ENCODE results near the gene CDK6. TPM values are rescaled to one million over a fixed set of nuclear protein-coding genes. Genes with fewer than 3 reads are reported as not detected.

CDK6 gene
- total and polyA plus RNA-seq, 9 of the 15 experiments (the other 6 are each of a cell fraction or from before 2014, with no cell fraction given) = 7.6 to 109 (median 44.4) TPM

DNA sequence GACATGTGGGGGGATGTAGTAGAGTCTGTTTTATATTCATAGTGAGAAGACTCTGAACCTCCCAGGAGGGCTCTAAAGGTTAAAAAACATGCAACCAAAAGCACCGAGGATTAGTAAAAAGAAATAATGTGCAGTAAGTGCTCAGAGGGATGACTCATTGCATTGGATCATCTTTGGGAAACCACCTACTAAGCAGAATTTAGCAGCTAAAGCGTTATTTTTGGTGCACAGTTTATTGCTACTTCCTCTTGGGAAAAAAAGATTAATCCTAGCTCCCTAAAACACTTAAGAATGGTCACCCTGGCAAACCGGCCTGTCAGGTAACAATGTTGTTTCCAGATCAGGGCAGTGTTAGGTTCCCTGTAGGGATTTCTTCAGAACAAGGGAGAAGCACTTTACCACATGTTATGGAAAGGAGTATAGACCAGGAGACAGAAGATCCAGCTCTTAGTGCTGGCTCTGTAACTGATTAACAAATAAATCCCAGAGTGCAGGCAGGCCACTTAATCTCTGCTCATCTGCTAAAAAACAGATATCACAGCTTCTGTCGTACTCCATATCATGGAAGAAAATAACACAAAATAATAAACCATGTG lies 201.4 kb downstream of the CDK6 start (continued):
- TF ChIP-seq, protein P1, sequence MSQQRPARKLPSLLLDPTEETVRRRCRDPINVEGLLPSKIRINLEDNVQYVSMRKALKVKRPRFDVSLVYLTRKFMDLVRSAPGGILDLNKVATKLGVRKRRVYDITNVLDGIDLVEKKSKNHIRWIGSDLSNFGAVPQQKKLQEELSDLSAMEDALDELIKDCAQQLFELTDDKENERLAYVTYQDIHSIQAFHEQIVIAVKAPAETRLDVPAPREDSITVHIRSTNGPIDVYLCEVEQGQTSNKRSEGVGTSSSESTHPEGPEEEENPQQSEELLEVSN (IDR thresholded peaks at IDR 0.05; ENCODE audit: borderline replicate concordance in 1 of 2, extremely low read depth in 1 of 2, insufficient read depth in 1 of 2, insufficient read length in 1 of 2, low read depth in 1 of 2, low read length in 1 of 2, poor library complexity in 1 of 2, severe bottlenecking in 1 of 2) = no peak
- TF ChIP-seq MXI1 (IDR thresholded peaks at IDR 0.05; ENCODE audit: low read depth, low read length) (no peak), CREB1 (IDR thresholded peaks at IDR 0.05) (no peak), CREB1 (CRISPR knock-in tag; IDR thresholded peaks at IDR 0.05) (no peak), EZH2 (IDR thresholded peaks at IDR 0.05; ENCODE audit: borderline replicate concordance, low read depth, low read length) (no peak), SOX6 (IDR thresholded peaks at IDR 0.05) (no peak), ILF3 (IDR thresholded peaks at IDR 0.05; ENCODE audit: borderline replicate concordance) (no peak), SNIP1 (IDR thresholded peaks at IDR 0.05; ENCODE audit: low read depth) (no peak), RAD21 (CRISPR knock-in tag; conservative IDR thresholded peaks at IDR 0.05 in 1 of 2, IDR thresholded peaks at IDR 0.05 in 1 of 2) (no peak), TAF15 (IDR thresholded peaks at IDR 0.05; ENCODE audit: low read depth, low read length) (no peak), SAFB2 (IDR thresholded peaks at IDR 0.05; ENCODE audit: borderline replicate concordance, low read depth, low read length, severe bottlenecking) (no peak), CTBP1 (IDR thresholded peaks at IDR 0.05; ENCODE audit: borderline replicate concordance) (no peak), ZNF445 (CRISPR knock-in tag; IDR thresholded peaks at IDR 0.05; ENCODE audit: low read depth) (no peak)
- TF ChIP-seq, protein P2, sequence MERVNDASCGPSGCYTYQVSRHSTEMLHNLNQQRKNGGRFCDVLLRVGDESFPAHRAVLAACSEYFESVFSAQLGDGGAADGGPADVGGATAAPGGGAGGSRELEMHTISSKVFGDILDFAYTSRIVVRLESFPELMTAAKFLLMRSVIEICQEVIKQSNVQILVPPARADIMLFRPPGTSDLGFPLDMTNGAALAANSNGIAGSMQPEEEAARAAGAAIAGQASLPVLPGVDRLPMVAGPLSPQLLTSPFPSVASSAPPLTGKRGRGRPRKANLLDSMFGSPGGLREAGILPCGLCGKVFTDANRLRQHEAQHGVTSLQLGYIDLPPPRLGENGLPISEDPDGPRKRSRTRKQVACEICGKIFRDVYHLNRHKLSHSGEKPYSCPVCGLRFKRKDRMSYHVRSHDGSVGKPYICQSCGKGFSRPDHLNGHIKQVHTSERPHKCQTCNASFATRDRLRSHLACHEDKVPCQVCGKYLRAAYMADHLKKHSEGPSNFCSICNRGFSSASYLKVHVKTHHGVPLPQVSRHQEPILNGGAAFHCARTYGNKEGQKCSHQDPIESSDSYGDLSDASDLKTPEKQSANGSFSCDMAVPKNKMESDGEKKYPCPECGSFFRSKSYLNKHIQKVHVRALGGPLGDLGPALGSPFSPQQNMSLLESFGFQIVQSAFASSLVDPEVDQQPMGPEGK (CRISPR knock-in tag; IDR thresholded peaks at IDR 0.05; ENCODE audit: borderline replicate concordance) = no peak
- TF ChIP-seq, protein P3, sequence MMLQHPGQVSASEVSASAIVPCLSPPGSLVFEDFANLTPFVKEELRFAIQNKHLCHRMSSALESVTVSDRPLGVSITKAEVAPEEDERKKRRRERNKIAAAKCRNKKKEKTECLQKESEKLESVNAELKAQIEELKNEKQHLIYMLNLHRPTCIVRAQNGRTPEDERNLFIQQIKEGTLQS (IDR thresholded peaks at IDR 0.05) = peak; percentile 96
- TF ChIP-seq, protein P3 (CRISPR knock-in tag; conservative IDR thresholded peaks at IDR 0.05) = no peak
- TF ChIP-seq, protein P4, sequence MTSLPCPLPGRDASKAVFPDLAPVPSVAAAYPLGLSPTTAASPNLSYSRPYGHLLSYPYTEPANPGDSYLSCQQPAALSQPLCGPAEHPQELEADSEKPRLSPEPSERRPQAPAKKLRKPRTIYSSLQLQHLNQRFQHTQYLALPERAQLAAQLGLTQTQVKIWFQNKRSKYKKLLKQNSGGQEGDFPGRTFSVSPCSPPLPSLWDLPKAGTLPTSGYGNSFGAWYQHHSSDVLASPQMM (CRISPR knock-in tag; IDR thresholded peaks at IDR 0.05) = no peak
- TF ChIP-seq, protein P5, sequence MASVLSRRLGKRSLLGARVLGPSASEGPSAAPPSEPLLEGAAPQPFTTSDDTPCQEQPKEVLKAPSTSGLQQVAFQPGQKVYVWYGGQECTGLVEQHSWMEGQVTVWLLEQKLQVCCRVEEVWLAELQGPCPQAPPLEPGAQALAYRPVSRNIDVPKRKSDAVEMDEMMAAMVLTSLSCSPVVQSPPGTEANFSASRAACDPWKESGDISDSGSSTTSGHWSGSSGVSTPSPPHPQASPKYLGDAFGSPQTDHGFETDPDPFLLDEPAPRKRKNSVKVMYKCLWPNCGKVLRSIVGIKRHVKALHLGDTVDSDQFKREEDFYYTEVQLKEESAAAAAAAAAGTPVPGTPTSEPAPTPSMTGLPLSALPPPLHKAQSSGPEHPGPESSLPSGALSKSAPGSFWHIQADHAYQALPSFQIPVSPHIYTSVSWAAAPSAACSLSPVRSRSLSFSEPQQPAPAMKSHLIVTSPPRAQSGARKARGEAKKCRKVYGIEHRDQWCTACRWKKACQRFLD (CRISPR knock-in tag; IDR thresholded peaks at IDR 0.05) = no peak
- TF ChIP-seq, protein P6, sequence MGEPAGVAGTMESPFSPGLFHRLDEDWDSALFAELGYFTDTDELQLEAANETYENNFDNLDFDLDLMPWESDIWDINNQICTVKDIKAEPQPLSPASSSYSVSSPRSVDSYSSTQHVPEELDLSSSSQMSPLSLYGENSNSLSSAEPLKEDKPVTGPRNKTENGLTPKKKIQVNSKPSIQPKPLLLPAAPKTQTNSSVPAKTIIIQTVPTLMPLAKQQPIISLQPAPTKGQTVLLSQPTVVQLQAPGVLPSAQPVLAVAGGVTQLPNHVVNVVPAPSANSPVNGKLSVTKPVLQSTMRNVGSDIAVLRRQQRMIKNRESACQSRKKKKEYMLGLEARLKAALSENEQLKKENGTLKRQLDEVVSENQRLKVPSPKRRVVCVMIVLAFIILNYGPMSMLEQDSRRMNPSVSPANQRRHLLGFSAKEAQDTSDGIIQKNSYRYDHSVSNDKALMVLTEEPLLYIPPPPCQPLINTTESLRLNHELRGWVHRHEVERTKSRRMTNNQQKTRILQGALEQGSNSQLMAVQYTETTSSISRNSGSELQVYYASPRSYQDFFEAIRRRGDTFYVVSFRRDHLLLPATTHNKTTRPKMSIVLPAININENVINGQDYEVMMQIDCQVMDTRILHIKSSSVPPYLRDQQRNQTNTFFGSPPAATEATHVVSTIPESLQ (CRISPR knock-in tag; IDR thresholded peaks at IDR 0.05) = no peak

All from K562 (cell line).